ENCODE results near the gene MDN1.

Gene MDN1

DNA sequence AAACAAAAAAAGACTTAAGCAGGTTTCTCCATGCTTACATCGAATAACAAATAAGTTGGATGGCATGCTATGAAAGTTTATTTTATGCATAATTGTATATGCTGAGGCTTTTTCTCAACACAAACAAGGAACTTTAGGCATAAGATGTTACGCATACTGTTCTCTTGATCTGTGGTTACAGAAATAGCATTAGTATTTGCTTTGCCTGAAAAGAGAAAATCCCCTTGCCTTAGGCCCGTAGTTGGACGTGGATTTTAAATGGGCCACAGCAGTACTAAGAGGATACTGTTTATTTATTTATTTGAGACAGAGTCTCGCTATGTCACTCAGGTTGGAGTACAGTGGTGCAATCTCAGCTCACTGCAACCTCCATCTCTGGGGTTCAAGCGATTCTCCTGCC lies 200.0 kb downstream of the MDN1 start:
- H4K20me1 ChIP-seq (ENCODE audit: insufficient read depth, low read length), result no peaks in the 10 kb centered on the region
- no peaks in the 10 kb centered on the region for H3K27me3 ChIP-seq (ENCODE audit: low read depth, low read length)
- no peak overlapping the region for H3K9ac ChIP-seq (ENCODE audit: low read length)
- TF ChIP-seq EZH2phosphoT487 (IDR thresholded peaks at IDR 0.05; ENCODE audit: low read depth) (no peak), CTCF (IDR thresholded peaks at IDR 0.05; ENCODE audit: low read depth, low read length) (no peak)
- H3K4me1 ChIP-seq (ENCODE audit: low read length), result peaks cover 4% of the 10 kb centered on the region; the same call in 1 of the 2 replicates
- no peak overlapping the region for H3K27ac ChIP-seq (ENCODE audit: low read length)
- no peaks in the 10 kb centered on the region for H3K36me3 ChIP-seq (replicated peaks; ENCODE audit: low read depth, low read length)
- no peaks in the 10 kb centered on the region for H3K79me2 ChIP-seq (ENCODE audit: low read length)
- no peak overlapping the region for H3K4me2 ChIP-seq (ENCODE audit: low read length)
- no peaks in the 10 kb centered on the region for H3K9me3 ChIP-seq (ENCODE audit: insufficient read depth, low read length)
- H2AFZ ChIP-seq (ENCODE audit: low read depth, low read length), result no peak overlapping the region
- no peak overlapping the region for H3K4me3 ChIP-seq (ENCODE audit: low read length)

GRCh38 chr6:89618026-89618425 lies 201.6 kb downstream of the MDN1 start:
- TF ChIP-seq CTCF (IDR thresholded peaks at IDR 0.05; ENCODE audit: low read depth, low read length) (no peak), EZH2phosphoT487 (IDR thresholded peaks at IDR 0.05; ENCODE audit: low read depth) (no peak)
- Histone ChIP-seq H3K27ac (ENCODE audit: low read length) (no peak overlapping the region), H3K9ac (ENCODE audit: low read length) (no peak overlapping the region), H3K36me3 (replicated peaks; ENCODE audit: low read depth, low read length) (no peaks in the 10 kb centered on the region), H3K79me2 (ENCODE audit: low read length) (no peaks in the 10 kb centered on the region), H4K20me1 (ENCODE audit: insufficient read depth, low read length) (no peaks in the 10 kb centered on the region), H3K4me3 (ENCODE audit: low read length) (no peak overlapping the region), H3K9me3 (ENCODE audit: insufficient read depth, low read length) (no peaks in the 10 kb centered on the region), H3K27me3 (ENCODE audit: low read depth, low read length) (no peaks in the 10 kb centered on the region), H2AFZ (ENCODE audit: low read depth, low read length) (no peak overlapping the region), H3K4me1 (ENCODE audit: low read length) (no peaks in the 10 kb centered on the region), H3K4me2 (ENCODE audit: low read length) (no peak overlapping the region)

DNA sequence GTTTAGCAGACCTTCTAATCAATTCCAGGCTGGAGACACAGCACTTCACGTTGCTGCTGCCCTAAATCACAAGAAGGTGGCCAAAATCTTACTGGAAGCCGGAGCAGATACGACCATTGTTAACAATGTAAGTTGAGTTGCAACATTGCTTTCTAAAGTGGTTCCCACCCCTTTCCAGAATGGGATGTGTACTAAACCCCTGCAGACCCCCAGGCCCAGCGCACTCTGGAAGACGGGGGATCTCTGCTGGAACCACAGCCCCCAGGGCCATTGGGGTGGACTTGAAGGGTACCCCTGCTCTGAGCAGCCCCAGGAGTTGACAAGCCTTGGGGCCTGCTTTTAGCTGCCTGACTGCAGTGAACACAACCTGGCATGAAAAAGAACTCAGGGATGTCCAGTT lies 203.1 kb downstream of the MDN1 start:
- no peaks in the 10 kb centered on the region for H3K4me1 ChIP-seq (ENCODE audit: low read length)
- H4K20me1 ChIP-seq (ENCODE audit: insufficient read depth, low read length), result no peaks in the 10 kb centered on the region
- TF ChIP-seq EZH2phosphoT487 (IDR thresholded peaks at IDR 0.05; ENCODE audit: low read depth), result no peak
- no peak for TF ChIP-seq CTCF (IDR thresholded peaks at IDR 0.05; ENCODE audit: low read depth, low read length)
- no peak overlapping the region for H3K9ac ChIP-seq (ENCODE audit: low read length)
- no peaks in the 10 kb centered on the region for H3K9me3 ChIP-seq (ENCODE audit: insufficient read depth, low read length)
- no peak overlapping the region for H3K27ac ChIP-seq (ENCODE audit: low read length)
- no peaks in the 10 kb centered on the region for H3K36me3 ChIP-seq (replicated peaks; ENCODE audit: low read depth, low read length)
- H3K27me3 ChIP-seq (ENCODE audit: low read depth, low read length), result no peaks in the 10 kb centered on the region
- H3K79me2 ChIP-seq (ENCODE audit: low read length), result no peaks in the 10 kb centered on the region
- no peak overlapping the region for H3K4me2 ChIP-seq (ENCODE audit: low read length)
- H2AFZ ChIP-seq (ENCODE audit: low read depth, low read length), result no peak overlapping the region
- no peak overlapping the region for H3K4me3 ChIP-seq (ENCODE audit: low read length)

GRCh38 chr6:89615882-89616281 lies 203.7 kb downstream of the MDN1 start:
- H3K4me3 ChIP-seq (ENCODE audit: low read length), result no peak overlapping the region
- TF ChIP-seq CTCF (IDR thresholded peaks at IDR 0.05; ENCODE audit: low read depth, low read length), result no peak
- no peaks in the 10 kb centered on the region for H3K4me1 ChIP-seq (ENCODE audit: low read length)
- H3K9ac ChIP-seq (ENCODE audit: low read length), result no peak overlapping the region
- H2AFZ ChIP-seq (ENCODE audit: low read depth, low read length), result no peak overlapping the region
- H3K36me3 ChIP-seq (replicated peaks; ENCODE audit: low read depth, low read length), result no peaks in the 10 kb centered on the region
- H3K4me2 ChIP-seq (ENCODE audit: low read length), result no peak overlapping the region
- no peaks in the 10 kb centered on the region for H4K20me1 ChIP-seq (ENCODE audit: insufficient read depth, low read length)
- no peak overlapping the region for H3K27ac ChIP-seq (ENCODE audit: low read length)
- no peaks in the 10 kb centered on the region for H3K9me3 ChIP-seq (ENCODE audit: insufficient read depth, low read length)
- H3K79me2 ChIP-seq (ENCODE audit: low read length), result no peaks in the 10 kb centered on the region
- no peaks in the 10 kb centered on the region for H3K27me3 ChIP-seq (ENCODE audit: low read depth, low read length)

All from OCI-LY3 (cell line).